ENCODE measurements around the gene FN1.

FN1 gene

GRCh38 chr2:215399067-215399716 lies 36.7 kb downstream of the FN1 start:
- H3K4me3 ChIP-seq (replicated peaks; ENCODE audit: low read depth, low read length) = no peak overlapping the region
- DNase-seq (ENCODE audit: low read depth) = no peak
- TF ChIP-seq CTCF (IDR thresholded peaks at IDR 0.05; ENCODE audit: low read length, missing control alignments) = no peak

DNA sequence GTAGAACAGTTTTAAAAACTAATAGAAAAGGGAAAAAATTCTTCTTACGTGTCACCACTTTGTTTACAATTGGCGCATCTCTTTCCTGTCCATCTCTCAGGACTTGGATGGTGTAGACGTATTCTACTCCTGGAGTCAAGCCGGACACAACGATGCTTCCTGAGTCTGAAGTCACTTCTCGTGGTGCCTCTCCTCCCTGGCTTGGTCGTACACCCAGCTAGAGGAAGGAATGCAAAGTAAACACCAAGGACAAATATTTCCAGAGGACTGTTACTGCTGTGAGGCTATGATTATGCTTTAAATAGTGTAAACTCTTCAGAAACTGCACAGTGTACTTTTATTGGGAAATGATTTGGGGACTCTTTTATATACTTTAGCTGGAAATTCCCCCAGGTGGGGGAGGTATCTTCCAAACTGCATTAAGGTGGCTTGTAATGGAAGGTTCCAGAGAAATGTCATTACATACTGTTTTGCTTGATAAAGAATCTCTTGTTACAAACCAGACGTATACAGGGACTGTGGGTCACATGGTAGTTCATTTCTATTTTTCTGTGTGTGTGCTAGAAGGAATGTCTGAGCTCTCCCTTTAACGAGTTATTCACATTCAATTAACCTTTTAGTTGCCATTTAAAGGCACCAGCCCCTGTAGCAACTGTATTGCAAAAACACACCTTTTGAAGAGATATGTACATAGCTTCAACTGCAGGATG lies 38.1 kb downstream of the FN1 start:
- H3K4me3 ChIP-seq (replicated peaks; ENCODE audit: low read depth, low read length) = no peak overlapping the region
- DNase-seq (ENCODE audit: low read depth) = no peak
- peak; percentile 26 for TF ChIP-seq CTCF (IDR thresholded peaks at IDR 0.05; ENCODE audit: low read length, missing control alignments)

GRCh38 chr2:215396595-215397313 lies 39.1 kb downstream of the FN1 start:
- DNase-seq (ENCODE audit: low read depth) = peak; percentile 89
- no peak overlapping the region for H3K4me3 ChIP-seq (replicated peaks; ENCODE audit: low read depth, low read length)
- no peak for TF ChIP-seq CTCF (IDR thresholded peaks at IDR 0.05; ENCODE audit: low read length, missing control alignments)

- DNase-seq (ENCODE audit: low read depth) = no peak
- TF ChIP-seq CTCF (IDR thresholded peaks at IDR 0.05; ENCODE audit: low read length, missing control alignments) = no peak
- H3K4me3 ChIP-seq (replicated peaks; ENCODE audit: low read depth, low read length) = no peak overlapping the region
These were observed 40.0 kb downstream of the FN1 start for GRCh38 chr2:215395687-215396460.

- TF ChIP-seq CTCF (IDR thresholded peaks at IDR 0.05; ENCODE audit: low read length, missing control alignments) = no peak
- H3K4me3 ChIP-seq (replicated peaks; ENCODE audit: low read depth, low read length) = no peak overlapping the region
- no peak for DNase-seq (ENCODE audit: low read depth)
These were observed 41.6 kb downstream of the FN1 start for GRCh38 chr2:215394102-215394805.

DNA sequence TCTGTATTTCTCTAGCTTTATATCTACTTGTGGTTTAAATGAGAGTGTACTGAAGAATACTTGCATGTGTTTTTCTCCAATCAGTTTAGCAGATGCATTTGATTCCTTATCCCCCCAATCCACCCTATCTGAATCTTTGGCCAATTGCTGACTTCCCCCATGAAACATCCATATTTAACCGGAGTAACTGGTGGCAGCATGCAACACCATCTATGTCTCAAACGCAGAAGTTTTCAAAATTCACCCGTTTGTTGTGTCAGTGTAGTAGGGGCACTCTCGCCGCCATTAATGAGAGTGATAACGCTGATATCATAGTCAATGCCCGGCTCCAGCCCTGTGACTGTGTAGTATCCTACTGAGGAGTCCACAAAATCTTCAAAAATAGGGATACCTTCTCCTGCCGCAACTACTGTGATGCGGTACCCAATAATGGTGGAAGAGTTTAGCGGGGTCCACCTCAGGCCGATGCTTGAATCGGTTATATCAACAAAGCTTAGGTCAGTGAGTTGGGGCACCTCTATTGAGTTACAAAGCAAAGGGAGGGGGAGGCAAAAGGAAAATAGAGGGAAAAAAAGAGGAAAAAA lies 43.1 kb downstream of the FN1 start:
- no peak for DNase-seq (ENCODE audit: low read depth)
- TF ChIP-seq CTCF (IDR thresholded peaks at IDR 0.05; ENCODE audit: low read length, missing control alignments) = no peak
- no peak overlapping the region for H3K4me3 ChIP-seq (replicated peaks; ENCODE audit: low read depth, low read length)
